Kidney epithelial cell (primary cell): ENCODE data around the gene ELAVL2. TPM values are rescaled to one million over a fixed set of nuclear protein-coding genes. Genes with fewer than 3 reads are reported as not detected.
A peak's percentile ranks its signal among the peaks of the same experiment; 100 is the strongest.

Source experiments
- DNase-seq: peaks from one replicate; pipeline ENCODE4 v3.0.0-alpha.2; 2010; ENCODE audit warnings: low read depth
- H3K27me3 ChIP-seq: 2 replicates; pipeline ENCODE4 v1.6.0; 2011; ENCODE audit warnings: low read length; ENCODE audit not compliant: control insufficient read depth, insufficient read depth
- H3K36me3 ChIP-seq: 2 replicates; pipeline ENCODE4 v1.5.1; 2011; ENCODE audit warnings: low read length; ENCODE audit not compliant: control insufficient read depth, insufficient read depth
- H3K4me3 ChIP-seq: 2 replicates; pipeline ENCODE4 v1.5.1; 2011; ENCODE audit warnings: low read depth, mild to moderate bottlenecking, control low read depth, low read length
- CTCF ChIP-seq: IDR thresholded peaks from 2 replicates; pipeline ENCODE4 v1.5.1; 2011; ENCODE audit warnings: mild to moderate bottlenecking, moderate library complexity, low read length, control low read depth, inconsistent platforms; ENCODE audit not compliant: insufficient read depth, poor library complexity, severe bottlenecking
- total RNA-seq: library from RNA; depleted of rRNA; stranded (reverse); fragments of >200 nt; gene quantifications from 2 replicates; pipeline ENCODE4 v1.2.3, GENCODE V29; 2015

Gene ELAVL2
- total RNA-seq, 1 donor from 2014 or later = 0.92 TPM

GRCh38 chr9:23829580-23830475 is 3.8 kb upstream of the ELAVL2 start:
- Histone ChIP-seq H3K36me3 (no peaks in the 10 kb centered on the region), H3K4me3 (no peak overlapping the region), H3K27me3 (peaks cover 29% of the 10 kb centered on the region)
- DNase-seq = peak; percentile 12
- TF ChIP-seq CTCF = no peak

GRCh38 chr9:23825700-23826099 is 340 bp downstream of the ELAVL2 start:
- DNase-seq = no peak
- no peak for TF ChIP-seq CTCF
- Histone ChIP-seq H3K36me3 (no peaks in the 10 kb centered on the region), H3K27me3 (peaks cover 55% of the 10 kb centered on the region), H3K4me3 (peak overlapping the region; percentile 40)

- H3K4me3 ChIP-seq = peak overlapping the region; percentile 40
- TF ChIP-seq CTCF = no peak
- DNase-seq = no peak
- H3K27me3 ChIP-seq = peaks cover 53% of the 10 kb centered on the region
- H3K36me3 ChIP-seq = no peaks in the 10 kb centered on the region
Observed at GRCh38 chr9:23824830-23825591, 1.0 kb downstream of the ELAVL2 start.

- Histone ChIP-seq H3K4me3 (no peak overlapping the region), H3K27me3 (peaks cover 53% of the 10 kb centered on the region), H3K36me3 (no peaks in the 10 kb centered on the region)
- no peak for DNase-seq
- TF ChIP-seq CTCF = no peak
Observed at GRCh38 chr9:23823986-23824829, 1.8 kb downstream of the ELAVL2 start.

- H3K4me3 ChIP-seq = no peak overlapping the region
- DNase-seq = no peak
- H3K36me3 ChIP-seq = no peaks in the 10 kb centered on the region
- peaks cover 53% of the 10 kb centered on the region for H3K27me3 ChIP-seq
- no peak for TF ChIP-seq CTCF
Observed at GRCh38 chr9:23823269-23823668, 2.8 kb downstream of the ELAVL2 start.
